H1 (cell line): ENCODE results near the gene CCDC74A. TPM values are rescaled to one million over a fixed set of nuclear protein-coding genes. Genes with fewer than 3 reads are reported as not detected.

ENCODE experiments used
- CTCF ChIA-PET: fragments of 300-600 bp; sonication (Branson Sonifier 250); formaldehyde crosslinking; loops from one replicate; lab custom pipeline; 2021; ENCODE audit not compliant: partially characterized antibody; lab: Charles Lee
- POLR2A ChIA-PET: fragments of 300-600 bp; sonication (Branson Sonifier 250); formaldehyde crosslinking; loops from one replicate; lab custom pipeline; 2021; ENCODE audit warnings: inconsistent platforms; ENCODE audit not compliant: partially characterized antibody; lab: Charles Lee
- DNase-seq, 2 experiments: peaks; one replicate each; pipeline versions ENCODE4 v3.0.0 to v3.0.0-alpha.2; 2010 to 2022; ENCODE audit warnings: low spot score in 2 of 2, low read depth in 1 of 2, mixed read lengths in 1 of 2
- FAIRE-seq: peaks from 2 replicates; lab custom pipeline; 2011; peaks lifted over from hg19 to GRCh38; lab: Jason Lieb, UNC
- H2AFZ ChIP-seq: 2 replicates; pipeline ENCODE4 v1.8.1; 2012; ENCODE audit warnings: low read length, inconsistent platforms
- H2AK5ac ChIP-seq: 2 replicates; pipeline ENCODE4 v1.6.1; 2013; ENCODE audit warnings: low read depth, low read length
- H2BK120ac ChIP-seq: replicated peaks from 2 replicates; pipeline ENCODE3; 2013; ENCODE audit warnings: low read depth, low read length, inconsistent platforms
- H2BK12ac ChIP-seq: 2 replicates; pipeline ENCODE4 v1.6.1; 2013; ENCODE audit warnings: low read depth, low read length
- H2BK15ac ChIP-seq: 2 replicates; pipeline ENCODE4 v1.6.1; 2013; ENCODE audit warnings: low read length
- H2BK20ac ChIP-seq: 2 replicates; pipeline ENCODE4 v1.6.1; 2013; ENCODE audit warnings: low read length
- H2BK5ac ChIP-seq: 2 replicates; pipeline ENCODE4 v1.6.1; 2013; ENCODE audit warnings: low read depth, low read length
- H3K14ac ChIP-seq: 2 replicates; pipeline ENCODE4 v1.6.1; 2013; ENCODE audit warnings: inconsistent platforms; ENCODE audit not compliant: insufficient read length
- H3K18ac ChIP-seq: 2 replicates; pipeline ENCODE4 v1.6.1; 2013; ENCODE audit warnings: low read length; ENCODE audit errors: extremely low read depth
- H3K23ac ChIP-seq: 2 replicates; pipeline ENCODE4 v1.6.1; 2013; ENCODE audit warnings: inconsistent platforms; ENCODE audit not compliant: insufficient read length
- H3K23me2 ChIP-seq: 2 replicates; pipeline ENCODE4 v1.6.1; 2013; ENCODE audit warnings: low read depth, low read length
- H3K27ac ChIP-seq: 2 replicates; pipeline ENCODE4 v1.6.1; 2011; ENCODE audit warnings: low read depth, low read length, inconsistent platforms
- H3K27me3 ChIP-seq, 4 experiments: replicated peaks in 1 of 4; 1 replicate in 1 of 4; 2 replicates in 3 of 4; pipeline versions ENCODE4 v1.6.1 to v1.8.1; 2011 to 2013; ENCODE audit warnings: low read length in 3 of 4, mild to moderate bottlenecking in 3 of 4, inconsistent platforms in 2 of 4, mixed read lengths in 2 of 4, moderate library complexity in 1 of 4; ENCODE audit not compliant: control insufficient read depth in 3 of 4, insufficient read depth in 3 of 4; ENCODE audit errors: extremely low read depth in 1 of 4
- H3K36me3 ChIP-seq, 4 experiments: 2 replicates each; pipeline versions ENCODE4 v1.6.1 to v1.8.1; 2011 to 2013; ENCODE audit warnings: mild to moderate bottlenecking in 4 of 4, low read length in 3 of 4, moderate library complexity in 2 of 4, control low read depth in 1 of 4, inconsistent platforms in 1 of 4; ENCODE audit not compliant: insufficient read depth in 4 of 4, control insufficient read depth in 2 of 4
- H3K4ac ChIP-seq: replicated peaks from 2 replicates; pipeline ENCODE3; 2013; ENCODE audit warnings: low read length, low read depth, mixed read lengths, inconsistent platforms; ENCODE audit not compliant: insufficient read length
- H3K4me1 ChIP-seq, 4 experiments: replicated peaks in 1 of 4; 1 replicate in 1 of 4; 2 replicates in 3 of 4; pipeline versions ENCODE4 v1.6.1 to v1.8.1; 2011 to 2013; ENCODE audit warnings: low read length in 3 of 4, inconsistent platforms in 2 of 4, mixed read lengths in 1 of 4; ENCODE audit not compliant: insufficient read depth in 4 of 4, control insufficient read depth in 3 of 4
- H3K4me2 ChIP-seq, 2 experiments: 2 replicates each; pipeline versions ENCODE4 v1.6.1 to v1.8.1; 2011 to 2013; ENCODE audit warnings: low read depth in 2 of 2, low read length in 2 of 2, control low read depth in 1 of 2, inconsistent platforms in 1 of 2, mild to moderate bottlenecking in 1 of 2; ENCODE audit not compliant: insufficient read depth in 1 of 2
- H3K4me3 ChIP-seq, 4 experiments: fragments of 200-600, 300-600 bp in 1 of 4; sonication (generic), shearing (Covaris generic), sonication (Bioruptor Twin) in 1 of 4; 2 replicates each; pipeline versions ENCODE4 v1.5.1 to v1.8.1; 2011 to 2016; ENCODE audit warnings: low read length in 4 of 4, low read depth in 3 of 4, control low read depth in 2 of 4, inconsistent platforms in 2 of 4, mild to moderate bottlenecking in 2 of 4, mixed read lengths in 1 of 4, moderate library complexity in 1 of 4; ENCODE audit not compliant: insufficient read depth in 2 of 4; ENCODE audit errors: extremely low read depth in 1 of 4
- H3K56ac ChIP-seq: replicated peaks from 2 replicates; pipeline ENCODE3; 2013; ENCODE audit warnings: low read depth, mild to moderate bottlenecking, mixed read lengths, low read length, inconsistent platforms; ENCODE audit not compliant: insufficient read length
- H3K79me1 ChIP-seq: 2 replicates; pipeline ENCODE4 v1.6.1; 2013; ENCODE audit warnings: low read depth, low read length, control low read depth
- H3K79me2 ChIP-seq, 2 experiments: 2 replicates each; pipeline versions ENCODE4 v1.6.1 to v1.8.1; 2012 to 2013; ENCODE audit warnings: low read length in 2 of 2, mild to moderate bottlenecking in 2 of 2, inconsistent platforms in 1 of 2; ENCODE audit not compliant: insufficient read depth in 2 of 2, control insufficient read depth in 1 of 2
- H3K9ac ChIP-seq, 4 experiments: replicated peaks in 1 of 4; 1 replicate in 1 of 4; 2 replicates in 3 of 4; pipeline versions ENCODE4 v1.6.1 to v1.8.1; 2011 to 2013; ENCODE audit warnings: low read depth in 3 of 4, low read length in 3 of 4, control low read depth in 2 of 4, mild to moderate bottlenecking in 2 of 4, moderate library complexity in 2 of 4, inconsistent platforms in 1 of 4; ENCODE audit errors: extremely low read depth in 1 of 4
- H3K9me3 ChIP-seq, 2 experiments: 2 replicates each; pipeline versions ENCODE4 v1.6.1 to v1.8.1; 2012 to 2013; ENCODE audit warnings: mild to moderate bottlenecking in 2 of 2, moderate library complexity in 2 of 2, control low read depth in 1 of 2, inconsistent platforms in 1 of 2, low read depth in 1 of 2, low read length in 1 of 2, mixed read lengths in 1 of 2; ENCODE audit not compliant: insufficient read depth in 2 of 2
- H4K20me1 ChIP-seq, 2 experiments: replicated peaks in 1 of 2; 2 replicates each; pipeline versions ENCODE3 to v1.8.1; 2011 to 2013; ENCODE audit warnings: inconsistent platforms in 2 of 2, low read length in 2 of 2, mild to moderate bottlenecking in 1 of 2; ENCODE audit not compliant: insufficient read depth in 2 of 2, control insufficient read depth in 1 of 2
- H4K5ac ChIP-seq: 2 replicates; pipeline ENCODE4 v1.6.1; 2013; ENCODE audit warnings: low read length, low read depth, mixed read lengths, inconsistent platforms; ENCODE audit not compliant: insufficient read length
- H4K8ac ChIP-seq: 2 replicates; pipeline ENCODE4 v1.8.0; 2013; ENCODE audit warnings: mild to moderate bottlenecking, moderate library complexity, low read length, inconsistent platforms; ENCODE audit not compliant: insufficient read depth; ENCODE audit errors: extremely low read depth
- H4K91ac ChIP-seq: replicated peaks from 2 replicates; pipeline ENCODE3; 2013; ENCODE audit warnings: low read length, mixed read lengths, inconsistent platforms; ENCODE audit not compliant: insufficient read length
- CEBPB ChIP-seq: IDR thresholded peaks from 2 replicates; pipeline ENCODE4 v1.6.1; 2012; ENCODE audit warnings: low read depth, low read length
- EZH2 ChIP-seq: fragments of 200-600 bp; sonication (generic); IDR thresholded peaks from 2 replicates; pipeline ENCODE4 v1.7.1; 2012; ENCODE audit warnings: low read depth, mild to moderate bottlenecking, moderate library complexity, low read length, inconsistent platforms; ENCODE audit not compliant: severe bottlenecking
- KDM5A ChIP-seq: fragments of 200-600 bp; IDR thresholded peaks from 2 replicates; pipeline ENCODE4 v1.7.1; 2012; ENCODE audit warnings: mild to moderate bottlenecking, low read length, inconsistent platforms, mixed read lengths
- PHF8 ChIP-seq: fragments of 200-600 bp; sonication (generic); conservative IDR thresholded peaks from 2 replicates; pipeline ENCODE4 v1.7.1; 2012; ENCODE audit warnings: low read depth, mild to moderate bottlenecking, inconsistent platforms, low read length, moderate library complexity
- POLR2AphosphoS5 ChIP-seq: IDR thresholded peaks from 2 replicates; pipeline ENCODE4 v1.6.1; 2011; ENCODE audit warnings: low read depth, low read length
- POU5F1 ChIP-seq: IDR thresholded peaks from 2 replicates; pipeline ENCODE4 v1.6.1; 2011; ENCODE audit warnings: low read depth, mild to moderate bottlenecking, low read length, moderate library complexity
- SIN3A ChIP-seq, 2 experiments: IDR thresholded peaks in 1 of 2; conservative IDR thresholded peaks in 1 of 2; 2 replicates each; pipeline ENCODE4 v1.6.1; 2011 to 2012; ENCODE audit warnings: low read length in 2 of 2, improper control_type of control experiment in 1 of 2, low read depth in 1 of 2, mild to moderate bottlenecking in 1 of 2
- SP1 ChIP-seq: IDR thresholded peaks from 2 replicates; pipeline ENCODE4 v1.6.1; 2011; ENCODE audit warnings: low read depth, low read length
- TAF1 ChIP-seq: IDR thresholded peaks from 2 replicates; pipeline ENCODE4 v1.6.1; 2011; ENCODE audit warnings: mild to moderate bottlenecking, low read depth, low read length
- TCF12 ChIP-seq: IDR thresholded peaks from 2 replicates; pipeline ENCODE4 v1.6.1; 2011; ENCODE audit warnings: low read depth, mild to moderate bottlenecking, low read length
- WGBS, 2 experiments: shearing (Covaris generic) in 1 of 2; methylation state at CpG; one replicate each; pipeline versions ENCODE4 v1.1.6 to v1.1.7; 2013 to 2015; ENCODE audit warnings: low lambda C conversion rate in 2 of 2, mixed read lengths in 2 of 2, inconsistent platforms in 1 of 2, low coverage in 1 of 2, missing lambda C conversion rate in 1 of 2; ENCODE audit not compliant: insufficient replicate concordance in 2 of 2, insufficient coverage in 1 of 2, insufficient read length in 1 of 2; ENCODE audit errors: extremely low coverage in 1 of 2, missing lambda C conversion rate in 1 of 2; 5-methylcytosine and 5-hydroxymethylcytosine counted together
- polyA plus RNA-seq, 7 experiments: library from polyadenylated mRNA; depleted of rRNA in 3 of 7; stranded (reverse) in 5 of 7; unstranded in 2 of 7; fragments of >200 nt in 5 of 7; fragments of 200-250 nt in 2 of 7; gene quantifications; 1 replicate in 5 of 7; 2 replicates in 1 of 7; 4 replicates in 1 of 7; pipeline versions ENCODE4 v1.2.1 to v1.2.3, GENCODE V29; 2011 to 2013; ENCODE audit warnings: missing spikeins in 2 of 7, mixed read lengths in 2 of 7
- total RNA-seq: library from RNA; stranded (reverse); fragmentation: NEBNext Ultra II Directional; extraction: Animal tissue kit (Norgen Biotek cat#: 25700); gene quantifications from 2 replicates; pipeline ENCODE4 v1.2.1, GENCODE V29; 2021
- TF ChIP-seq, protein P1 (sequence below): IDR thresholded peaks from 2 replicates; pipeline ENCODE4 v1.6.1; 2011; ENCODE audit warnings: low read length, improper control_type of control experiment

Gene CCDC74A
- total and polyA plus RNA-seq, 2 of the 8 experiments (the other 6 are each of a cell fraction or from before 2014, with no cell fraction given) = 18.1 to 21.0 TPM

DNA sequence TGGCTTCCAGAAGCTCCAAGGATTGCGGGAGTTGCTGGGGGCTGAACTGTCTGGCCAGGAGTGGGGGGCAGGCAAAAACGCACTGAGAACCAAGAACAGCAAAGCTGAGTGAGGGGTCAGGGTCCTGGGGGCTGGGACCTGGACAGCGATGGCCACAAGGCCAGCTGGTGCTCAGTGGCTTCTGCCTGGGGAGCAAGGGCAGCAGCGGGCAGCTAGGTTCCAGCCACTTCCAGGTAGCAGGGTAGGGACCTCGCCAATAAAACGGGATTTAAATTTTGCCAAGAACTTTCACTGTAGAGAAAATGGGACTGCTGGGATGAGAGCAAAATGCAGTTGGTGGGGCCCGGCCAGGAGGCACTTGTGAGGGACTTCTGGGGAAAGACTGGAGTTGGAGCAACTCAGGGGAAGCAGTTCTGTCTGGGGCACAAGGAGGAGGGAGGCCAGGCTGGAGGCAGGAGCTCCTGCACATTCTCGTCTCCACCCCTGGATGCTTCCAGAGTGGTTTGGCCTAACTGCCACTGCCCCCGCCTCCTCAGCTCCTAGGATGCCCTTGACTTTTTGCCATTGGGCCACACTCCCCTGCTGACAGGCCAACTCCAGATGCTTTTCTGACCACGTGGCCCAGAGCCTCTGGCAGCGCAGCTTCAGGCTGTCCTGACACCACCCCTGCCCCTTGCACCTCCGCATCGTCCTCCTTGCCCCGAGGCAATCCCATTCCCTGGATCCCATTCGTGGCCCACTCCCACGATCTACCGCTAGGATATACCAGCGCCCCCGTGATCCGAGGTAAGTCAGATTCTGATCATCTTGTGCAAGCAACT lies 5.5 kb upstream of the CCDC74A start:
- ChIA-PET POLR2A (interaction anchor here (0.7 to 1.7 kb wide), 2 partner anchors 29 to 113 kb away, joined by 3 to 8 read pairs; partner anchors contain the start of gene MZT2A), CTCF (interaction anchor here (1.7 kb wide), 1 partner anchor 109 kb away, joined by 3 read pairs; no protein-coding TSS in a partner anchor)
- peak in 1 of 2 experiments; percentile 57 for DNase-seq
- H3K23me2 ChIP-seq = no peaks in the 10 kb centered on the region
- no peak overlapping the region for H2BK5ac ChIP-seq
- no peak overlapping the region for H2BK15ac ChIP-seq
- no peak overlapping the region for H3K14ac ChIP-seq
- no peak overlapping the region for H4K91ac ChIP-seq
- H2BK12ac ChIP-seq = no peak overlapping the region
- H3K79me1 ChIP-seq = no peaks in the 10 kb centered on the region; the same call in 1 of the 2 replicates
- H2AFZ ChIP-seq = no peak overlapping the region
- H3K27me3 ChIP-seq = no peaks in the 10 kb centered on the region
- no peak overlapping the region for H3K27ac ChIP-seq
- H3K4me1 ChIP-seq = no peaks in the 10 kb centered on the region
- 87% methylated on average over 19 of the region's 20 CpGs; no CpG with 5 or more reads in 1 of the 2 experiments for WGBS, 2 experiments
- no peak overlapping the region for H3K23ac ChIP-seq
- no peak overlapping the region for H3K9ac ChIP-seq
- peaks cover 2 to 26% (median 8%) of the 10 kb centered on the region in 4 experiments; a peak in 6 of 8 replicates for H3K36me3 ChIP-seq
- H3K56ac ChIP-seq = no peak overlapping the region
- H2BK20ac ChIP-seq = no peak overlapping the region
- no peak overlapping the region for H3K4me2 ChIP-seq
- H3K9me3 ChIP-seq = no peaks in the 10 kb centered on the region
- no peak overlapping the region for H3K18ac ChIP-seq
- no peak overlapping the region for H2BK120ac ChIP-seq
- no peak overlapping the region for H2AK5ac ChIP-seq
- peaks cover 1 to 4% of the 10 kb centered on the region in 2 experiments for H4K20me1 ChIP-seq
- H4K8ac ChIP-seq = no peak overlapping the region
- H3K79me2 ChIP-seq = no peaks in the 10 kb centered on the region
- no peak overlapping the region for H3K4ac ChIP-seq
- FAIRE-seq = no peak
- no peak overlapping the region for H4K5ac ChIP-seq
- H3K4me3 ChIP-seq = no peak overlapping the region
- TF ChIP-seq, protein P1, sequence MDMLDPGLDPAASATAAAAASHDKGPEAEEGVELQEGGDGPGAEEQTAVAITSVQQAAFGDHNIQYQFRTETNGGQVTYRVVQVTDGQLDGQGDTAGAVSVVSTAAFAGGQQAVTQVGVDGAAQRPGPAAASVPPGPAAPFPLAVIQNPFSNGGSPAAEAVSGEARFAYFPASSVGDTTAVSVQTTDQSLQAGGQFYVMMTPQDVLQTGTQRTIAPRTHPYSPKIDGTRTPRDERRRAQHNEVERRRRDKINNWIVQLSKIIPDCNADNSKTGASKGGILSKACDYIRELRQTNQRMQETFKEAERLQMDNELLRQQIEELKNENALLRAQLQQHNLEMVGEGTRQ = peak; percentile 24
- TF ChIP-seq SP1 (no peak), SIN3A (conservative IDR thresholded peaks at IDR 0.05 in 1 of 2, IDR thresholded peaks at IDR 0.05 in 1 of 2; ENCODE audit: low read depth in 1 of 2, low read length in 2 of 2) (no peak), TCF12 (no peak), POU5F1 (no peak), POLR2AphosphoS5 (0 out of 2 replicates have a peak, but pooled peaks have one; percentile 14), CEBPB (no peak), EZH2 (no peak), TAF1 (no peak), KDM5A (no peak), PHF8 (no peak)
